IMR-90 (cell line): ENCODE data around the gene NPSR1. TPM values are rescaled to one million over a fixed set of nuclear protein-coding genes. Genes with fewer than 3 reads are reported as not detected.

Experiments used
- ATAC-seq: fragments of 200-7000 bp; cut with Tn5 transposase; 2 replicates; pipeline ENCODE4 v1.9.1; 2020; ENCODE audit warnings: low read depth, mild to moderate bottlenecking, moderate library complexity
- BruUV-seq: library from RNA; stranded (reverse); fragments of 400-500 nt; replicated peaks from 2 replicates; lab custom pipeline; 2021; lab: Mats Ljungman, UMichigan
- CTCF ChIA-PET: fragments of 300-600 bp; formaldehyde crosslinking; extraction: SDS; loops from one replicate; lab custom pipeline; 2021; ENCODE audit warnings: antibody characterized with exemption; lab: Yijun Ruan, JAX
- POLR2A ChIA-PET: fragments of 300-600 bp; sonication (Branson Sonifier 250); formaldehyde crosslinking; loops from one replicate; lab custom pipeline; 2022; ENCODE audit warnings: antibody characterized with exemption; ENCODE audit not compliant: unreplicated experiment; lab: Charles Lee
- DNase-seq: peaks from one replicate; pipeline ENCODE4 v3.0.0; 2013
- H2AFZ ChIP-seq: replicated peaks from 2 replicates; pipeline ENCODE3; 2013; ENCODE audit warnings: low read length, mild to moderate bottlenecking; ENCODE audit not compliant: poor library complexity
- H2AK5ac ChIP-seq: 2 replicates; pipeline ENCODE4 v1.6.1; 2013; ENCODE audit warnings: low read depth, low read length, inconsistent platforms
- H2AK9ac ChIP-seq: replicated peaks from 2 replicates; pipeline ENCODE3; 2013; ENCODE audit warnings: mild to moderate bottlenecking, low read depth, low read length, moderate library complexity; ENCODE audit not compliant: poor library complexity
- H2BK120ac ChIP-seq: 2 replicates; pipeline ENCODE4 v1.6.1; 2013; ENCODE audit warnings: low read depth, low read length, inconsistent platforms
- H2BK15ac ChIP-seq: 3 replicates; pipeline ENCODE4 v1.6.1; 2013; ENCODE audit warnings: low read depth, low read length, inconsistent platforms
- H2BK20ac ChIP-seq: 2 replicates; pipeline ENCODE4 v1.6.1; 2013; ENCODE audit warnings: low read depth, mild to moderate bottlenecking, inconsistent platforms, low read length, moderate library complexity
- H2BK5ac ChIP-seq: 2 replicates; pipeline ENCODE4 v1.6.1; 2013; ENCODE audit warnings: mild to moderate bottlenecking, low read depth, low read length, inconsistent platforms; ENCODE audit not compliant: poor library complexity, severe bottlenecking
- H3K14ac ChIP-seq: replicated peaks from 2 replicates; pipeline ENCODE4 v1.6.1; 2013; ENCODE audit warnings: low read depth, low read length, inconsistent platforms
- H3K18ac ChIP-seq: 2 replicates; pipeline ENCODE4 v1.6.1; 2013; ENCODE audit warnings: low read depth, low read length, control low read depth
- H3K23ac ChIP-seq: 2 replicates; pipeline ENCODE4 v1.6.1; 2013; ENCODE audit warnings: low read depth, low read length, inconsistent platforms
- H3K27ac ChIP-seq: 2 replicates; pipeline ENCODE4 v1.5.1; 2013; ENCODE audit warnings: mild to moderate bottlenecking, control low read depth, low read length; ENCODE audit not compliant: insufficient read depth
- H3K27me3 ChIP-seq: 2 replicates; pipeline ENCODE4 v1.6.1; 2013; ENCODE audit warnings: low read length; ENCODE audit not compliant: control insufficient read depth, insufficient read depth
- H3K36me3 ChIP-seq: 2 replicates; pipeline ENCODE4 v1.6.1; 2013; ENCODE audit warnings: low read length, mixed read lengths; ENCODE audit not compliant: control insufficient read depth, insufficient read depth
- H3K4ac ChIP-seq: 2 replicates; pipeline ENCODE4 v1.6.1; 2013; ENCODE audit warnings: low read depth, low read length, inconsistent platforms
- H3K4me1 ChIP-seq: 2 replicates; pipeline ENCODE4 v1.6.1; 2013; ENCODE audit warnings: low read length, mixed read lengths; ENCODE audit not compliant: control insufficient read depth, insufficient read depth
- H3K4me2 ChIP-seq: 2 replicates; pipeline ENCODE4 v1.6.1; 2013; ENCODE audit warnings: low read depth, mild to moderate bottlenecking, control low read depth, low read length, moderate library complexity
- H3K4me3 ChIP-seq: 2 replicates; pipeline ENCODE4 v1.5.1; 2013; ENCODE audit warnings: low read depth, mild to moderate bottlenecking, control low read depth, low read length, moderate library complexity; ENCODE audit not compliant: insufficient read depth
- H3K56ac ChIP-seq: 2 replicates; pipeline ENCODE4 v1.6.1; 2013; ENCODE audit warnings: low read length, inconsistent platforms; ENCODE audit not compliant: insufficient read depth; ENCODE audit errors: extremely low read depth
- H3K79me1 ChIP-seq, 2 experiments: 2 replicates each; pipeline ENCODE4 v1.6.1; 2013; ENCODE audit warnings: low read length in 2 of 2, inconsistent platforms in 1 of 2, low read depth in 1 of 2
- H3K9ac ChIP-seq: 2 replicates; pipeline ENCODE4 v1.6.1; 2013; ENCODE audit warnings: low read depth, low read length, control low read depth
- H3K9me1 ChIP-seq: 2 replicates; pipeline ENCODE4 v1.6.1; 2013; ENCODE audit warnings: low read length, inconsistent platforms; ENCODE audit not compliant: insufficient read depth
- H3K9me3 ChIP-seq: 2 replicates; pipeline ENCODE4 v1.6.1; 2013; ENCODE audit warnings: low read length; ENCODE audit not compliant: control insufficient read depth, insufficient read depth
- H4K20me1 ChIP-seq: 2 replicates; pipeline ENCODE4 v1.6.1; 2013; ENCODE audit warnings: low read length, inconsistent platforms; ENCODE audit not compliant: insufficient read depth
- H4K5ac ChIP-seq: 2 replicates; pipeline ENCODE4 v1.6.1; 2013; ENCODE audit warnings: mild to moderate bottlenecking, low read depth, low read length, control low read depth
- H4K8ac ChIP-seq, 2 experiments: 2 replicates each; pipeline ENCODE4 v1.6.1; 2013; ENCODE audit warnings: low read depth in 2 of 2, low read length in 2 of 2, control low read depth in 1 of 2, inconsistent platforms in 1 of 2
- H4K91ac ChIP-seq: 2 replicates; pipeline ENCODE4 v1.6.1; 2013; ENCODE audit warnings: low read depth, low read length, inconsistent platforms; ENCODE audit not compliant: insufficient read depth
- BHLHE40 ChIP-seq: fragments of 150-350 bp; IDR thresholded peaks from 2 replicates; pipeline ENCODE4 v1.6.1; 2016; ENCODE audit warnings: mild to moderate bottlenecking, low read depth, low read length
- CEBPB ChIP-seq: IDR thresholded peaks from 2 replicates; pipeline ENCODE4 v1.6.1; 2012; ENCODE audit warnings: low read depth, low read length, improper control_type of control experiment
- CHD1 ChIP-seq: IDR thresholded peaks from 2 replicates; pipeline ENCODE4 v1.6.1; 2012; ENCODE audit warnings: low read depth, low read length, improper control_type of control experiment
- CTCF ChIP-seq: conservative IDR thresholded peaks from 2 replicates; pipeline ENCODE4 v1.5.1; 2012; ENCODE audit warnings: mild to moderate bottlenecking, low read depth, low read length, improper control_type of control experiment
- FOS ChIP-seq: fragments of 150-350 bp; IDR thresholded peaks from 2 replicates; pipeline ENCODE4 v1.6.1; 2016; ENCODE audit warnings: low read depth, low read length
- MAFK ChIP-seq: IDR thresholded peaks from 2 replicates; pipeline ENCODE4 v1.6.1; 2012; ENCODE audit warnings: low read depth, low read length, improper control_type of control experiment
- MAZ ChIP-seq: IDR thresholded peaks from 2 replicates; pipeline ENCODE4 v1.6.1; 2012; ENCODE audit warnings: low read depth, mild to moderate bottlenecking, low read length, improper control_type of control experiment, moderate library complexity, borderline replicate concordance
- MXI1 ChIP-seq: IDR thresholded peaks from 2 replicates; pipeline ENCODE4 v1.6.1; 2012; ENCODE audit warnings: low read depth, mild to moderate bottlenecking, low read length, moderate library complexity, borderline replicate concordance
- NFE2L2 ChIP-seq: fragments of 150-350 bp; IDR thresholded peaks from 2 replicates; pipeline ENCODE4 v1.6.1; 2016; ENCODE audit warnings: low read depth, mild to moderate bottlenecking, low read length
- POLR2A ChIP-seq: IDR thresholded peaks from 2 replicates; pipeline ENCODE4 v1.6.1; 2012; ENCODE audit warnings: mild to moderate bottlenecking, low read depth, low read length
- RAD21 ChIP-seq: IDR thresholded peaks from 2 replicates; pipeline ENCODE4 v1.6.1; 2012; ENCODE audit warnings: low read length, improper control_type of control experiment
- RCOR1 ChIP-seq: IDR thresholded peaks from 2 replicates; pipeline ENCODE4 v1.6.1; 2012; ENCODE audit warnings: mild to moderate bottlenecking, low read length, improper control_type of control experiment; ENCODE audit not compliant: insufficient replicate concordance
- RFX5 ChIP-seq: IDR thresholded peaks from 2 replicates; pipeline ENCODE4 v1.8.0; 2012; ENCODE audit warnings: low read depth, mild to moderate bottlenecking, low read length, moderate library complexity
- SMC3 ChIP-seq: fragments of 150-350 bp; IDR thresholded peaks from 2 replicates; pipeline ENCODE4 v1.6.1; 2016; ENCODE audit warnings: low read depth, mild to moderate bottlenecking, antibody characterized with exemption, low read length, moderate library complexity
- USF2 ChIP-seq: fragments of 150-350 bp; IDR thresholded peaks from 2 replicates; pipeline ENCODE4 v1.6.1; 2017; ENCODE audit warnings: mild to moderate bottlenecking, antibody characterized with exemption, low read length, low read depth
- WGBS, 2 experiments: methylation state at CpG; one replicate each; pipeline versions ENCODE4 v1.1.5 to v1.1.7; 2013; ENCODE audit warnings: missing lambda C conversion rate in 2 of 2; ENCODE audit not compliant: insufficient read length in 1 of 2; ENCODE audit errors: extremely low coverage in 2 of 2; 5-methylcytosine and 5-hydroxymethylcytosine counted together
- dilution Hi-C: fragments of 300-500 bp; cut with HindIII; formaldehyde crosslinking; loops from one replicate; pipeline ENCODE4 v1.14.3; 2018; ENCODE audit warnings: low sequenced_read_pairs; ENCODE audit not compliant: unreplicated experiment
- in situ Hi-C: fragments of 300-500 bp; cut with MboI; formaldehyde crosslinking; loops from 3 replicates; pipeline ENCODE4 v1.14.3; 2019; ENCODE audit warnings: low sequenced_read_pairs, inconsistent platforms, mixed read lengths
- intact Hi-C: fragments of 100-400 bp; cut with micrococcal nuclease; formaldehyde crosslinking; loops from 2 replicates; pipeline ENCODE4 v1.10.0; 2022
- polyA plus RNA-seq, 3 experiments: library from polyadenylated mRNA; depleted of rRNA; stranded (reverse); fragments of >200 nt; gene quantifications; 2 replicates each; pipeline ENCODE4 v1.2.3, GENCODE V29; 2012; ENCODE audit warnings: low replicate concordance in 1 of 3
- total RNA-seq: library from RNA; depleted of rRNA; stranded (reverse); fragments of >200 nt; gene quantifications from 2 replicates; pipeline ENCODE4 v1.2.3, GENCODE V29; 2012
- TF ChIP-seq, protein P1 (sequence below): fragments of 150-350 bp; IDR thresholded peaks from 2 replicates; pipeline ENCODE4 v1.6.1; 2016; ENCODE audit warnings: low read depth, mild to moderate bottlenecking, low read length, moderate library complexity, borderline replicate concordance

NPSR1 gene
- total and polyA plus RNA-seq, 2 of the 4 experiments (the other 2 are of a cell fraction) = not detected

- H3K9me3 ChIP-seq = no peaks in the 10 kb centered on the region
- H3K18ac ChIP-seq = no peak overlapping the region
- H2AK5ac ChIP-seq = no peak overlapping the region
- H3K9me1 ChIP-seq = no peaks in the 10 kb centered on the region
- no peak overlapping the region for H3K27ac ChIP-seq
- no peak overlapping the region for H4K91ac ChIP-seq
- no peak overlapping the region for H2BK120ac ChIP-seq
- no peak overlapping the region for H2BK15ac ChIP-seq
- no TSS peak for BruUV-seq
- H4K5ac ChIP-seq = no peak overlapping the region
- no peak overlapping the region for H3K9ac ChIP-seq
- POLR2A ChIA-PET = no interaction called here
- intact Hi-C loops = no loop called here
- no peak overlapping the region for H2AK9ac ChIP-seq
- no peak overlapping the region for H2BK5ac ChIP-seq
- no peaks in the 10 kb centered on the region for H3K79me1 ChIP-seq
- H3K4me2 ChIP-seq = no peak overlapping the region
- no peaks in the 10 kb centered on the region for H4K20me1 ChIP-seq
- H3K56ac ChIP-seq = no peak overlapping the region
- H3K23ac ChIP-seq = no peak overlapping the region
- H3K36me3 ChIP-seq = no peaks in the 10 kb centered on the region
- ATAC-seq (no peak), DNase-seq (no peak)
- H3K27me3 ChIP-seq = no peaks in the 10 kb centered on the region
- CTCF ChIA-PET = interaction anchor here (0.6 kb wide), 1 partner anchor 673 kb away, joined by 4 read pairs; no protein-coding TSS in a partner anchor
- H4K8ac ChIP-seq = no peak overlapping the region
- TF ChIP-seq BHLHE40 (no peak), SMC3 (no peak), CHD1 (no peak), POLR2A (no peak), FOS (no peak), USF2 (no peak), RCOR1 (no peak), RFX5 (no peak), CEBPB (no peak), MAFK (no peak), RAD21 (no peak), CTCF (no peak), NFE2L2 (no peak), MAZ (no peak), MXI1 (no peak)
- TF ChIP-seq, protein P1, sequence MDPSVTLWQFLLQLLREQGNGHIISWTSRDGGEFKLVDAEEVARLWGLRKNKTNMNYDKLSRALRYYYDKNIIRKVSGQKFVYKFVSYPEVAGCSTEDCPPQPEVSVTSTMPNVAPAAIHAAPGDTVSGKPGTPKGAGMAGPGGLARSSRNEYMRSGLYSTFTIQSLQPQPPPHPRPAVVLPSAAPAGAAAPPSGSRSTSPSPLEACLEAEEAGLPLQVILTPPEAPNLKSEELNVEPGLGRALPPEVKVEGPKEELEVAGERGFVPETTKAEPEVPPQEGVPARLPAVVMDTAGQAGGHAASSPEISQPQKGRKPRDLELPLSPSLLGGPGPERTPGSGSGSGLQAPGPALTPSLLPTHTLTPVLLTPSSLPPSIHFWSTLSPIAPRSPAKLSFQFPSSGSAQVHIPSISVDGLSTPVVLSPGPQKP = no peak
- no peak overlapping the region for H3K4me3 ChIP-seq
- dilution Hi-C loops = no loop called here
- no peak overlapping the region for H2BK20ac ChIP-seq
- H3K4me1 ChIP-seq = no peaks in the 10 kb centered on the region; the same call in 1 of the 2 replicates
- no peak overlapping the region for H3K4ac ChIP-seq
- no peak overlapping the region for H3K14ac ChIP-seq
- in situ Hi-C loops = no loop called here
- H2AFZ ChIP-seq = no peak overlapping the region
- no CpG with 5 or more reads among the region's 2 CpGs for WGBS, 2 experiments
Measured at GRCh38 chr7:34749446-34749845, 91.4 kb downstream of the NPSR1 start.
